NCI-H1694 (cell line): ENCODE data around the gene SLC6A19.

Source experiments
- DNase-seq: peaks from one replicate; lab custom pipeline; 2025; lab: John Stamatoyannopoulos, UW

SLC6A19 gene

GRCh38 chr5:1209896-1210776, 8.7 kb downstream of the SLC6A19 start:
- DNase-seq = no peak

DNA sequence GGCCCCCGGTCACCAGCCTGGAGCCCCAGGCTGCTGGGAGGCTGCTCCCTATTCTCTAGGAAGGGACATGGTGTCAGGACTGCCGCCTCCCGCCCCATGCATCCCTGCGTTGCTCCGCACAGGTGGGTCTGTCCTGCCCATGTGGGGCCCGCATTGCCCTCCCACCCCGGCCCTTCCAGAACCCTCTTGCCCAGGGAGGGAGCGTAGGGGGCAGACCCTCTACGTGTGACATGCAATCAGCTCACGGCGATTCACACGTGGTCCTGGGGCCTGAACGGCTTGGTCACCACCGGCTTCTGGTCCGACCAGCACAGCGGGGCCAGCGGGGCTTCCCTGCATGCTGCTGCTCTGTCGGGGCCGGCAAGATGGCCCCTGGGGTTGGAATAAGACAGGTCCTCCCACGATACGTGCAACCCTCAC, 9.4 kb downstream of the SLC6A19 start:
- DNase-seq = no peak

GRCh38 chr5:1211701-1212100, 10.3 kb downstream of the SLC6A19 start:
- no peak for DNase-seq

- DNase-seq = no peak
Observed at GRCh38 chr5:1212271-1212670, 10.9 kb downstream of the SLC6A19 start.

DNA sequence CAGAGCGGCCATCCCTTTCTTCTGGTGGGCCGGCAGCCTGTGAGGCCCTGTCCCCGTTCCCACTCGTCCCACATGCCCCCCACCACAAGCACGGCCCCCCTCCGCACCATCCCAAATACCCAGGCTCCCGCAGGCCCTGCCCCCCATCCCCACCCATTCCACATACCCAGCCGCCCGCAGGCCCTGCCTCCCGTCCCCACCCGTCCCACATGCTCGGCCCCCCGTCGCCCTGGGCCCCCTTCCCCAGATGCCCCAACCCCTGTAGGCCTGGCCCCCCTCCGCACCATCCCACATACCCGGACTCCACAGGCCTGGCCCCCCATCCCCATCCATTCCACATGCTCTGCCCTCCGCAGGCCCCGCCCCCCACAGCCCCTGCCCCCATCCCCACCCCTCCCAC, 11.5 kb downstream of the SLC6A19 start:
- no peak for DNase-seq

DNA sequence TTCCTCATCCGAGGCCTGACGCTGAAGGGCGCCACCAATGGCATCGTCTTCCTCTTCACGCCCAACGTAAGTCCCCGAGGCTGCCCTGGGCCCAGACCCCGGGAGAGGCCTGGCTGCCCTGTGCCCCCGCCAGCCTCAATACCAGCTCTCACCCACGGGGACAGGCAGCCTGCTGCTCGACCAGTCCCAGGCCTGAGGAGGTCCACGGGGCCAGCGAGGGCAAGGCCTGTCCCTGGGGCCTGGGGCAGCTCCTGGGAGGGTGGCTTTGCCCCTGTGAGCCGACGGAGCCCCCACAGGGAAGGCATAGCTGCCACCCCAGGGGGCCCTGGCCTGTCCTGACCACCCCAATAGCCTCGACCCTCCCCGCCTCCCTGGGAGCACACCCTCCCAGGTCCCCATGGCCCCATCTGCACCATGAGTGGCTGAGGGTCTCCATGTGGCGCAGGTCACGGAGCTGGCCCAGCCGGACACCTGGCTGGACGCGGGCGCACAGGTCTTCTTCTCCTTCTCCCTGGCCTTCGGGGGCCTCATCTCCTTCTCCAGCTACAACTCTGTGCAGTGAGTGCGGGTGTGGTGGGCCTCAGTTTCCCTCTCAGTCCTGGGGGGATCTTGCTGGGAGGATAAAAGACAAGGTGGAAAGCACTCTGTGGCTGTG, 12.2 kb downstream of the SLC6A19 start:
- DNase-seq = no peak

DNA sequence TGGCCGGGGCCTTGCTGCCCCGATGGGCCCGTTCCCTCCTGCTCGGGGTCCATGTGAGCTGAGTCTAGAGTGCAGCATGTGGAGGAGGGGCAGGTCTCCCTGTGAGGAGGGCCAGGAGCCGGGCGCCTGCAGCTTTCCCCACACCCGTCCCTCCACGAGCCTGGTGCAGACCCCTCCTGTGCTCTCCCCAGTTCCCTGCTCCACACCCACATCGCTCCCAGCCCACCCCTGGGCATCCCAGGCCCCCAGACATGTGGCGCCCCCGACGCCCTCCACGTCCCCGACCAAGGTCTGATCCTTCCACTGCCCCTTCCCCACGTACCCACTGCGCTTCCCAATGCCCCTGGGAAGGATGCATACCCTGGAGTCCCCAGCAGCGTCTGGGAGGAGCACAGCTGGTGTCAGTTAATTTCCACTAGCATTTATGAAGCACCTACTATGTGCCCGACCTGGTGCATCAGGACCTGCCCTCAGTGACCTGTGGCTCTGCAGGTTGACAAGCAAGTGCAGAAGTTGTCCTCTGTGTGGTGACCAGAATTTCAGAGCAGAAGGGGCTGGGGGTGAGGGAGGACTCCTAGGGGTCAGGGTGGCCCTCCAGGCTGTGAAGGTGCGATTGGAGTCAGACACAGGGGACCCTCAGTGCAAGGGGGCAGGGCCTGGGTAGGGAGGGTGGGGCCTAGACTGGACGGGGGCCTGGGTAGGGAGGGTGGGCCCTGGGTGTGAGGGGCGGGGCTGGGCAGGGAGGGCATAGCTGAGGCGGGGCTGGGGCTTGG, 13.0 kb downstream of the SLC6A19 start:
- no peak for DNase-seq

GRCh38 chr5:1214936-1215220, 13.5 kb downstream of the SLC6A19 start:
- no peak for DNase-seq

GRCh38 chr5:1215320-1216096, 14.1 kb downstream of the SLC6A19 start:
- DNase-seq = no peak

DNA sequence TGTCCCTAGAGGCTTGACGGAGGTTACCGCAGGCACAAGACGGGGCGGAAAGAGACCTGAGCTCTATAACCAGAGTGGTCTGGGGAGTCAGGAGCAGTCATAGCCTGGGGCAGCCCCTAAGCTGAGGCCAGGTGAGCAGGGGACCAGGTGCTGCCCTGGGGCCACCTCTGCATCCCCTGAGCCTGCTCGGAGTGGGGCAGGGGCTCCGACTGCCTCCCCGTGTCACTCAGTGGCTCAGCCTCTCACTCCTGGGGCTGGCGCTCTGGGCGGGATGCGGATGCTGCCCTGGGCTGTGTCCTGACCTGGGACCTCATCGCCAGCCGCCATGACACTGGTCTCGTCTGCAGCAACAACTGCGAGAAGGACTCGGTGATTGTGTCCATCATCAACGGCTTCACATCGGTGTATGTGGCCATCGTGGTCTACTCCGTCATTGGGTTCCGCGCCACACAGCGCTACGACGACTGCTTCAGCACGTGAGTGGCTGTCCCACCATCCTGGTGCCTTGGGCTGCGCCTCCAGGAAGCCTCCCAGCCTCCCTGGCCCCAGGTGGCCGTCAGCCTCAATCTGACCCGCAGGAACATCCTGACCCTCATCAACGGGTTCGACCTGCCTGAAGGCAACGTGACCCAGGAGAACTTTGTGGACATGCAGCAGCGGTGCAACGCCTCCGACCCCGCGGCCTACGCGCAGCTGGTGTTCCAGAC, 15.0 kb downstream of the SLC6A19 start:
- DNase-seq = no peak

- DNase-seq = no peak
Observed at GRCh38 chr5:1216918-1217295, 15.5 kb downstream of the SLC6A19 start.

DNA sequence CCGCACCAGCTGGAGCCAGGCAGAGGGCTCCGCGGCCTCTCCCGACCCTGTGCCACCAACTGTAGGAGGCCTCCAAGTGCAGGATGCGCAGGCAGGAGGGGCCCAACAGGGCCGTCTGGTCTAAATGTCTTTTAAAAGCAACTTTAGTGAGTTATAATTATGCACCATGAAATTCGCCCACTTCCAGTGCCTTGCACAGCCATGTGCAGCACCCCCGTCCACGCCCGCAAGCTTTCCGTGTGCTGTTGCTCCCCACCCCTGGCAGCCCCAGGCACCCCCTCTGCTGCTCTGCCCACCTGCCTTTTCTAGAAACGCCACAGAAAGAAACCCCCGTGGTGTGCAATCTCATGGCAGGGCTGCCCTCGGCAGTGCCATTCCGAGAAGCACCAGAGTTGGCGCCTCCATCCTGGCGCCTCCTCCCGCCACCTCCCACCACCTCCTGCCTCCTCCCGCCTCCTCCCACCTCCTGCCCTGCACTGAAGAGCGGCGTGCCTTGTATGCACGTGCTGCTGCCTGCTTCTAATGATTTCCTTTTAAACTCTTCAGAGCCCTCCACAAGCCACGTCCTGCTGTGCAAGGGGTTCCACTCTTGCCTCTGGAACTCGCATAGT, 16.3 kb downstream of the SLC6A19 start:
- DNase-seq = no peak

GRCh38 chr5:1218351-1219080, 17.1 kb downstream of the SLC6A19 start:
- DNase-seq = no peak

DNA sequence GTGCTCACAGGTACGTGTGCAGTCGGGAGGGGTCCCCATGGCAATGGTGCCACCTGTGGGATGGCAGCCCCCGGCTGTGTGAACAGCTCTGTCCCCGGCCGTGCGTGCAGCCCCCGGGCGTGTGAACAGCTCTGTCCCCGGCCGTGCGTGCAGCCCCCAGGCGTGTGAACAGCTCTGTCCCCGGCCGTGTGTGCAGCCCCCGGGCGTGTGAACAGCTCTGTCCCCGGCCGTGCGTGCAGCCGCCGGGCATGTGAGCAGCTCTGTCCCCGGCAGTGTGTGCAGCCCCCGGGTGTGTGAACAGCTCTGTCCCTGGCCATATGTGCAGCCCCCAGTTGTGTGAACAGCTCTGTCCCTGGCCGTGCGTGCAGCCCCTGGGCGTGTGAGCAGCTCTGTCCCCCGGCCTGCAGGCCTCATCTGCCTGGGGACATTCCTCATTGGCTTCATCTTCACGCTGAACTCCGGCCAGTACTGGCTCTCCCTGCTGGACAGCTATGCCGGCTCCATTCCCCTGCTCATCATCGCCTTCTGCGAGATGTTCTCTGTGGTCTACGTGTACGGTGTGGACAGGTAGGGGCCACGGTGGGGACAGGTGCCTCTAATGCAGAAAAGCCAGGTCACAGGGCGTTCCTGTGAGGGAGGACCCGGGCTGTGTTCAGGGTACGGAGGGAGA, 17.8 kb downstream of the SLC6A19 start:
- no peak for DNase-seq

GRCh38 chr5:1219768-1220100, 18.3 kb downstream of the SLC6A19 start:
- no peak for DNase-seq

DNA sequence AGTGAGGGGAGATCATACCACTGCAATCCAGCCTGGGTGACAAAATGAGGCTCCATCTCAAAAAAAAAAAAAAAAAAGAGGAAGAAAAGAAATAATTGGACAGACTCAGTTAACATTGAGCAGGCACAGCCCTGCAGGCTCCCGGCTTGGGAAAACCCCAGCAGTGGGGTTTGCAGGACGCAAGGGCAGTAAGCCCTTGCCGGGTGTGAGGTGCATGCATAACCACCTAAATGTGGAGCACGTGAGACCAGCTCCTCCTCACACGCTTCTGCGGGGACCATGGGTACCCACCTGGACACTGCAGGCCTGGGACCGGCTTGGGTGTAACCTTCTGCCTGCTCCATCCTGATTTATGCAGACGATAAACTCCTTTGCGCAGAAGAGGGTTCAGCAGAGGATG, 19.0 kb downstream of the SLC6A19 start:
- DNase-seq = no peak

DNA sequence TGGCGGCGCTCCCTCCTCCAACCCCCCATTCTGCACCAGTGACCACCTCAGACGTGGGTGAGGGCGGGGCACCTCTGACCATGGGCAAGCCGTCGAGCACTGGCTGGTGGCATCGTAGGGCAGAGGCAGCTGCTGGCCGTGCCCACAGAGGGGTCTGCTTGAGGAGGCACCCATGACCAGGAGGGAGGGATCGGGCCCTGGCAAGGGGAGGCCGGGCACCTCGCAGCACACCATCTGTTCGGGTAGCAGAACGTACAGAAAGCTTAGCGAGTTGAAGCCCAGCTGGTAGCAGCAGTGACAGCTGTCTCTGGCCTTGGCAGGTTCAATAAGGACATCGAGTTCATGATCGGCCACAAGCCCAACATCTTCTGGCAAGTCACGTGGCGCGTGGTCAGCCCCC, 19.4 kb downstream of the SLC6A19 start:
- DNase-seq = peak; percentile 30

- no peak for DNase-seq
Observed at GRCh38 chr5:1221721-1222120, 20.3 kb downstream of the SLC6A19 start.

- DNase-seq = no peak
Observed at GRCh38 chr5:1222147-1222546, 20.8 kb downstream of the SLC6A19 start.
